ENCODE data around the gene NXPE1. TPM values are rescaled to one million over a fixed set of nuclear protein-coding genes. Genes with fewer than 3 reads are reported as not detected.

Gene NXPE1
- total RNA-seq, 1 experiment from 2014 or later: not detected

DNA sequence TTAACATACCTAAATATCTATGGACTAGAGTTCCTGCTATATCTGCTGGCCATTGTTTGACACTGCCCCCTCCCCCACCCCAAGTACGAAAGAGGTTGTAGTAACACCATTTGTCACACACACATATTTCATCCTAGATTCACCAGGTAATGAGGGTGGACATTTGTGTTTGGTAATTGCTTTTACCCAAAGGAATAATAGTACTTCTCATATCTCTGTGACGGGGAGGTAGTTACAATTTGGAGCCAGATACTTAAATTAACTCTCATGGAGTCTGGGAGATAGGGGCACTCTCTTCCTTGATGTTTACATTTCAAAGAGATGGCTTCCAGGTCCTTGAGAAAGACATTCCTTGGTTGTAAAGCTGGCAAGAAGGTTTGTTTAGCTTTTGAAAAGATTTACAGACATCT lies 81.7 kb downstream of the NXPE1 start:
- intact Hi-C loops (cut with micrococcal nuclease): no loop called here
- DNase-seq (no peak), ATAC-seq (no peak)
- Histone ChIP-seq H3K9me3 (ENCODE audit: low read length) (no peaks in the 10 kb centered on the region), H2AFZ (ENCODE audit: low read length) (no peak overlapping the region), H3K9ac (ENCODE audit: low read length) (no peak overlapping the region), H3K4me2 (ENCODE audit: low read length) (no peak overlapping the region), H3K27ac (ENCODE audit: low read length) (no peak overlapping the region), H3K4me1 (ENCODE audit: insufficient read depth, low read length) (no peaks in the 10 kb centered on the region; the same call in 1 of the 2 replicates), H4K20me1 (ENCODE audit: low read length) (no peaks in the 10 kb centered on the region), H3K27me3 (ENCODE audit: low read length) (no peaks in the 10 kb centered on the region), H3K4me3 (ENCODE audit: low read length) (no peak overlapping the region), H3K79me2 (ENCODE audit: low read length) (no peaks in the 10 kb centered on the region), H3K36me3 (ENCODE audit: low read depth, low read length) (no peaks in the 10 kb centered on the region), H3F3A (ENCODE audit: low read length, unreplicated experiment) (no peaks in the 10 kb centered on the region), H3K9me2 (replicated peaks; ENCODE audit: low read length) (no peaks in the 10 kb centered on the region)
- TF ChIP-seq EZH2 (IDR thresholded peaks at IDR 0.05; ENCODE audit: low read length, unreplicated experiment): no peak
- TF ChIP-seq EZH2phosphoT487 (IDR thresholded peaks at IDR 0.05; ENCODE audit: borderline replicate concordance, low read length): no peak
- TF ChIP-seq, protein P1, sequence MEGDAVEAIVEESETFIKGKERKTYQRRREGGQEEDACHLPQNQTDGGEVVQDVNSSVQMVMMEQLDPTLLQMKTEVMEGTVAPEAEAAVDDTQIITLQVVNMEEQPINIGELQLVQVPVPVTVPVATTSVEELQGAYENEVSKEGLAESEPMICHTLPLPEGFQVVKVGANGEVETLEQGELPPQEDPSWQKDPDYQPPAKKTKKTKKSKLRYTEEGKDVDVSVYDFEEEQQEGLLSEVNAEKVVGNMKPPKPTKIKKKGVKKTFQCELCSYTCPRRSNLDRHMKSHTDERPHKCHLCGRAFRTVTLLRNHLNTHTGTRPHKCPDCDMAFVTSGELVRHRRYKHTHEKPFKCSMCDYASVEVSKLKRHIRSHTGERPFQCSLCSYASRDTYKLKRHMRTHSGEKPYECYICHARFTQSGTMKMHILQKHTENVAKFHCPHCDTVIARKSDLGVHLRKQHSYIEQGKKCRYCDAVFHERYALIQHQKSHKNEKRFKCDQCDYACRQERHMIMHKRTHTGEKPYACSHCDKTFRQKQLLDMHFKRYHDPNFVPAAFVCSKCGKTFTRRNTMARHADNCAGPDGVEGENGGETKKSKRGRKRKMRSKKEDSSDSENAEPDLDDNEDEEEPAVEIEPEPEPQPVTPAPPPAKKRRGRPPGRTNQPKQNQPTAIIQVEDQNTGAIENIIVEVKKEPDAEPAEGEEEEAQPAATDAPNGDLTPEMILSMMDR (conservative IDR thresholded peaks at IDR 0.05; ENCODE audit: low read depth, low read length): no peak
- POLR2A ChIA-PET (ENCODE audit: unreplicated experiment): no interaction called here
- CTCF ChIA-PET: no interaction called here
- BruUV-seq (replicated peaks): no TSS peak

GRCh38 chr11:114472661-114473060 lies 87.0 kb downstream of the NXPE1 start:
- ATAC-seq (no peak), DNase-seq (no peak)
- Histone ChIP-seq H3K9me3 (ENCODE audit: low read length) (no peaks in the 10 kb centered on the region), H3K9ac (ENCODE audit: low read length) (no peak overlapping the region), H3K27me3 (ENCODE audit: low read length) (no peaks in the 10 kb centered on the region), H2AFZ (ENCODE audit: low read length) (no peak overlapping the region), H3K4me3 (ENCODE audit: low read length) (no peak overlapping the region), H3K9me2 (replicated peaks; ENCODE audit: low read length) (no peaks in the 10 kb centered on the region), H3F3A (ENCODE audit: low read length, unreplicated experiment) (no peaks in the 10 kb centered on the region), H3K27ac (ENCODE audit: low read length) (no peak overlapping the region), H3K36me3 (ENCODE audit: low read depth, low read length) (no peaks in the 10 kb centered on the region), H3K4me2 (ENCODE audit: low read length) (no peak overlapping the region), H4K20me1 (ENCODE audit: low read length) (no peaks in the 10 kb centered on the region), H3K79me2 (ENCODE audit: low read length) (no peaks in the 10 kb centered on the region), H3K4me1 (ENCODE audit: insufficient read depth, low read length) (no peaks in the 10 kb centered on the region)
- POLR2A ChIA-PET (ENCODE audit: unreplicated experiment): no interaction called here
- intact Hi-C loops (cut with micrococcal nuclease): no loop called here
- CTCF ChIA-PET: no interaction called here
- TF ChIP-seq EZH2phosphoT487 (IDR thresholded peaks at IDR 0.05; ENCODE audit: borderline replicate concordance, low read length) (no peak), EZH2 (IDR thresholded peaks at IDR 0.05; ENCODE audit: low read length, unreplicated experiment) (no peak)
- TF ChIP-seq, protein P1 (conservative IDR thresholded peaks at IDR 0.05; ENCODE audit: low read depth, low read length): no peak
- BruUV-seq (replicated peaks): no TSS peak

Other genes with a start within 250 kb of the NXPE1 start
- 5.0 and 8.1 TPM in 2 replicates for gene C11orf71, start 159.4 kb downstream of the NXPE1 start, total RNA-seq (2014; rRNA removed)
- 18.4 and 30.1 TPM in 2 replicates for gene RBM7, start 159.2 kb downstream of the NXPE1 start, total RNA-seq (2014; rRNA removed)
- 145 and 181 TPM in 2 replicates for gene REXO2, start 120.4 kb downstream of the NXPE1 start, total RNA-seq (2014; rRNA removed)
- gene NXPE4, start 35.9 kb upstream of the NXPE1 start, total RNA-seq (2014; rRNA removed): not detected in 2 replicates
- not detected in 2 replicates for gene NXPE2, start 118.6 kb upstream of the NXPE1 start, total RNA-seq (2014; rRNA removed)